ENCODE data around the gene COL3A1.

Gene COL3A1

DNA sequence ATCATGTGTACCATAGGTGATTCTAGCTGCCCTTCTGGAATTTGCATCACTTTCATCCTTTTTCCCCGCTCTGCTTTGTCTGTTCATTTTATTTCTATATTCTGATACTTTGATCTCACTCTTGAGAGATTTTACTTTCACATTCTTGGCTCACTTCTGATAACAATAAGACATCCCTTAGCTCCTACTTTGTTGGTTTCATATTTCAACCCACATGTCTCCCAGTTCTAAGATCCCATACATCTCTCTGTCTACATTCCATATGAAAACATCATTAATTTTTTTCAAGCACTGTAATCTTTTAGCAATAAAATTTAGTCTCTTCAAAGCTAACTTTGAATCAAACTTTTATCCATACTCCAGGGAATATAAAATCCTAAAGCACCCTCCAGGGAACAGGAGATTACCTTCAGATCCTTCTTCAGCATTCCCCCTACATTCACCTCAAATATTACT is 75.6 kb downstream of the COL3A1 start:
- Histone ChIP-seq H3K27ac (ENCODE audit: low read depth, low read length) (no peak overlapping the region), H3K36me3 (ENCODE audit: control insufficient read depth, insufficient read depth, low read length) (peaks cover 6% of the 10 kb centered on the region; the same call in 1 of the 2 replicates), H3K9me3 (ENCODE audit: control insufficient read depth, insufficient read depth, low read length) (no peaks in the 10 kb centered on the region), H3K27me3 (ENCODE audit: control insufficient read depth, insufficient read depth, low read length) (no peaks in the 10 kb centered on the region), H3K4me1 (ENCODE audit: control insufficient read depth, insufficient read depth, low read length) (no peaks in the 10 kb centered on the region; the same call in 1 of the 2 replicates), H3K9ac (ENCODE audit: low read depth, low read length) (no peak overlapping the region), H3K4me3 (ENCODE audit: low read depth, low read length) (no peak overlapping the region)

DNA sequence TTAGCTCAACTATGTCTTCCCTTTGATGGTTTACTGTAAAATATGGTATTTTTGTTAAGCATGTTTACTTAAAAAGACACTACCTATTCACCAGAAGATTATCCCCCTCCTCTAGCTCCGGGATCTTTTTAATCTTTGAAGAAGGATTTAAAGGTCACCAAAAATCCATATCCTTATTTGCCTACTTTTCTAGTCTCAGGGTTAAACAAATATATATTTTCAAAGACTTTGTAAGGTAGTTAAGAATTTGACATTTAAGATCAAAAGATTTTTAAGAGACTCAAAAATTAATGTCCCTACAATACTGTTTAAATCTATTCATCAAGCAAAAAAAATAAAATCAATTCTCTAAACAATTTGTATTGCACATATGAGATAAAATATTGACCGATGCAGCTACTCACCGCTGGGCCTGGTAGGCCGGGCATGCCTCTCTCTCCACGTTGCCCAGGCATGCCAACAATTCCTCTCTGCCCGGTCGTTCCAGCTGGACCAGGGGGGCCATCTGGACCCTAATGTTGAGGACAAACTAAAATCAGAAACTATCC is 76.1 kb downstream of the COL3A1 start:
- H3K4me1 ChIP-seq (ENCODE audit: control insufficient read depth, insufficient read depth, low read length), result no peaks in the 10 kb centered on the region; the same call in 1 of the 2 replicates
- no peaks in the 10 kb centered on the region for H3K9me3 ChIP-seq (ENCODE audit: control insufficient read depth, insufficient read depth, low read length)
- no peak overlapping the region for H3K27ac ChIP-seq (ENCODE audit: low read depth, low read length)
- no peaks in the 10 kb centered on the region for H3K27me3 ChIP-seq (ENCODE audit: control insufficient read depth, insufficient read depth, low read length)
- H3K4me3 ChIP-seq (ENCODE audit: low read depth, low read length), result no peak overlapping the region
- no peak overlapping the region for H3K9ac ChIP-seq (ENCODE audit: low read depth, low read length)
- peaks cover 6% of the 10 kb centered on the region; the same call in 1 of the 2 replicates for H3K36me3 ChIP-seq (ENCODE audit: control insufficient read depth, insufficient read depth, low read length)

DNA sequence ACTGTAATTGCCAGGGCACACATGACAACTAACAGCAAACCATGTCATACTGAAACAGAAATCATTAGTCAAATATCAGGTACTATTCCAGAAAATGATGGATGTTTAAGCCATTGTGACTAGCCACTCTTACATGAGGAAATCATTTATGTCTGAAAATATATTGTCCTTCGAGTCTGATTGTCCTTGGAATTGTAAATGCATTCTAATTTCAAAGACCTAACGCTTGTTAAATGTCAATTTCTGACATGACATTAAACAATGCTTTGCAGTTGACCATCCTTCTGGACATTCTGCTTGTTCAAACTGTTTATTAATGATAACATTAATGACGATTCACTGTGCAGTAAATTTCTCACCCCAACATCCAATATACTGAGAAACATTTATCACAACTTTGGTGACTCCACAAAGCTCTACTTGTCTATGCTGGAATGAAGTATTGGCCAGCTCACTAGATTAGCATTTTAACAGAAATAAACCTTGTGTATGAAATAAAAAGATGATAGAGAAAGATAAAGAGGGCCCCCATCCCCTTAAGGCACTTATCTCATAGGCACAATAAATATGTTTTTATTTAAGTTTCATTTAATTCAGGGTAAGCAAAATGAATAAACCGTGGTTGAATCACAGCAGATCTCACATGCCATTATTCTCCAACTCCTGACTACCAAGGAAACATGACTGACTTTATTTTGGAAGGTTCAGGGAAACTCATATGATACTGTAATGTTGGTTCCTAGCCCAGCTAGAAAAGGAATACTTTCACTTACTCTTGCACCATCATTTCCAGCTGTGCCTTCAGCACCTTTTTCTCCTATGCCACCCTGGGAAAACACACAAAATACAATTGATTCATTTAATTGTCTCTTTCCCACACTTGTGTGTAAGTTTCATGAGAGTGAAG is 82.3 kb downstream of the COL3A1 start:
- H3K9ac ChIP-seq (ENCODE audit: low read depth, low read length), result no peak overlapping the region
- H3K4me3 ChIP-seq (ENCODE audit: low read depth, low read length), result no peak overlapping the region
- no peaks in the 10 kb centered on the region for H3K4me1 ChIP-seq (ENCODE audit: control insufficient read depth, insufficient read depth, low read length)
- H3K9me3 ChIP-seq (ENCODE audit: control insufficient read depth, insufficient read depth, low read length), result no peaks in the 10 kb centered on the region
- no peak overlapping the region for H3K27ac ChIP-seq (ENCODE audit: low read depth, low read length)
- H3K27me3 ChIP-seq (ENCODE audit: control insufficient read depth, insufficient read depth, low read length), result no peaks in the 10 kb centered on the region
- H3K36me3 ChIP-seq (ENCODE audit: control insufficient read depth, insufficient read depth, low read length), result no peaks in the 10 kb centered on the region; the same call in 1 of the 2 replicates

DNA sequence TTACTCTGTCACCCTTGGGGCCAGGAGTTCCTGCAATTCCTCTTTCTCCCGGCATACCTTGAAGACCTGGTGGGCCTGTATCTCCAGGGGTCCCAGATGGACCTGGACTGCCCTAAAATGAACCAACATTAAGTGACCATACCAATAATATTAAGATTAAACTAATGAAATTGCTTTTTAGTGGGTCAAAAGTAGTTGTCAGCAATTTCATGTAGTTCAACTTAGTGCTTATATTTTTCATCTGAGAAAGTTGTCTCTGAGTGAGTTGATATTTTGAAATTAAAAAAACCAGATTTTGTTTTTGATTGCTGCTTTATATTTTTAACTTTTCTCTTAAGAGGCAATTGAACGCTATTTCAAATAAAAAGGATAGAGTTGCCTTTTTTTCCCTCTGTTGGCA is 83.1 kb downstream of the COL3A1 start:
- no peak overlapping the region for H3K27ac ChIP-seq (ENCODE audit: low read depth, low read length)
- H3K9me3 ChIP-seq (ENCODE audit: control insufficient read depth, insufficient read depth, low read length), result no peaks in the 10 kb centered on the region
- no peaks in the 10 kb centered on the region for H3K27me3 ChIP-seq (ENCODE audit: control insufficient read depth, insufficient read depth, low read length)
- H3K9ac ChIP-seq (ENCODE audit: low read depth, low read length), result no peak overlapping the region
- H3K36me3 ChIP-seq (ENCODE audit: control insufficient read depth, insufficient read depth, low read length), result no peaks in the 10 kb centered on the region
- no peaks in the 10 kb centered on the region for H3K4me1 ChIP-seq (ENCODE audit: control insufficient read depth, insufficient read depth, low read length)
- H3K4me3 ChIP-seq (ENCODE audit: low read depth, low read length), result no peak overlapping the region

DNA sequence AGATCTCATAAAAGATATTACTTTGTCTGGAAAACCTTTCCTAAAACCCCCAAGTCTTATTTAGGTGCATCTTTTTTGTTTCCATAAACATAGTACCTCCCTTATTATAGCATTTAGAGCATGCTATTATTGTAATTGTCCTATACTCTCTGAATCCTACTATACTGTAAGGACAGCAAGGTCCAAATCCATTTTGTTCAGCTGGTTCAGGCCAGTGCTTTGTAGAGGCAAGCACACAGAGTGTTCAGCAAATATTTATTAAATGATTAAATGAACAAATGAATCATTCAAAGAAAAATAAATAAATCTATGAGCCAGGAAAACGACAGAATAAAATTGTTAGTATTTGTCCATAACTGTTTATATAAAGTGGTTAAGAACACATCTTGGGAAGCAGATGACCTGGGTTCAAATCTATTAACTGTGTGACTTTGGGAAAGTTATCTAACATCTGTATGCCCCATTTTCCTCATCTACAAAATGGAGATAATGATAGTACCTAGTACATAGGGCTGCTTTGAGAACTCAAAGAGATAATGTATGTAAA is 86.0 kb downstream of the COL3A1 start:
- no peaks in the 10 kb centered on the region for H3K4me1 ChIP-seq (ENCODE audit: control insufficient read depth, insufficient read depth, low read length)
- no peak overlapping the region for H3K4me3 ChIP-seq (ENCODE audit: low read depth, low read length)
- H3K9me3 ChIP-seq (ENCODE audit: control insufficient read depth, insufficient read depth, low read length), result no peaks in the 10 kb centered on the region
- H3K27ac ChIP-seq (ENCODE audit: low read depth, low read length), result no peak overlapping the region
- no peaks in the 10 kb centered on the region for H3K27me3 ChIP-seq (ENCODE audit: control insufficient read depth, insufficient read depth, low read length)
- no peak overlapping the region for H3K9ac ChIP-seq (ENCODE audit: low read depth, low read length)
- H3K36me3 ChIP-seq (ENCODE audit: control insufficient read depth, insufficient read depth, low read length), result peaks cover 2% of the 10 kb centered on the region; the same call in 1 of the 2 replicates
